GM23338 (cell line): Measurements from ENCODE around the gene MAN1C1. TPM values are rescaled to one million over a fixed set of nuclear protein-coding genes. Genes with fewer than 3 reads are reported as not detected.
A peak's percentile ranks its signal among the peaks of the same experiment; 100 is the strongest.

Experiments used
- ATAC-seq: fragments of 200-7000 bp; cut with Tn5 transposase; 3 replicates; pipeline ENCODE4 v1.9.1; 2020
- DNase-seq: peaks from one replicate; pipeline ENCODE4 v3.0.0-alpha.2; 2015; ENCODE audit warnings: low spot score
- H2AFZ ChIP-seq: fragments of 200-600 bp; sonication (generic); 2 replicates; pipeline ENCODE4 v1.8.0; 2016; ENCODE audit warnings: antibody characterized with exemption, mild to moderate bottlenecking, moderate library complexity
- H3F3A ChIP-seq: fragments of 200-600 bp; sonication (generic); replicated peaks from 2 replicates; pipeline ENCODE4 v1.8.0; 2017; ENCODE audit warnings: antibody characterized with exemption, mixed run types, low read depth
- H3K27ac ChIP-seq: fragments of 200-600 bp; sonication (generic); 2 replicates; pipeline ENCODE4 v1.6.1; 2016; ENCODE audit warnings: low read depth
- H3K27me3 ChIP-seq: fragments of 200-600 bp; sonication (generic); 2 replicates; pipeline ENCODE4 v1.8.0; 2016; ENCODE audit warnings: mild to moderate bottlenecking, mixed run types, moderate library complexity; ENCODE audit not compliant: insufficient read depth
- H3K36me3 ChIP-seq: fragments of 200-600 bp; sonication (generic); 2 replicates; pipeline ENCODE4 v1.8.0; 2016; ENCODE audit warnings: mild to moderate bottlenecking; ENCODE audit not compliant: insufficient read depth
- H3K4me1 ChIP-seq: fragments of 200-600 bp; sonication (generic); 2 replicates; pipeline ENCODE4 v1.8.0; 2016; ENCODE audit warnings: mild to moderate bottlenecking, moderate library complexity; ENCODE audit not compliant: insufficient read depth
- H3K4me2 ChIP-seq: fragments of 200-600 bp; sonication (generic); 2 replicates; pipeline ENCODE4 v1.7.1; 2017; ENCODE audit warnings: mixed run types
- H3K4me3 ChIP-seq: fragments of 200-600 bp; sonication (generic); 2 replicates; pipeline ENCODE4 v1.6.1; 2016; ENCODE audit warnings: mixed run types
- H3K79me2 ChIP-seq: fragments of 200-600 bp; sonication (generic); replicated peaks from 2 replicates; pipeline ENCODE4 v1.8.0; 2017; ENCODE audit warnings: mild to moderate bottlenecking; ENCODE audit not compliant: insufficient read depth
- H3K9me2 ChIP-seq: fragments of 200-600 bp; sonication (generic); 2 replicates; pipeline ENCODE4 v1.8.0; 2017; ENCODE audit not compliant: insufficient read depth
- H4K20me1 ChIP-seq: fragments of 200-600 bp; sonication (generic); replicated peaks from 2 replicates; pipeline ENCODE4 v1.8.0; 2017; ENCODE audit warnings: mild to moderate bottlenecking; ENCODE audit not compliant: insufficient read depth
- H3K27ac Mint-ChIP-seq: 2 replicates; pipeline ENCODE4 v1.8.0; 2020; ENCODE audit warnings: inconsistent platforms, mild to moderate bottlenecking, moderate library complexity, mixed read lengths
- H3K27me3 Mint-ChIP-seq: 3 replicates; pipeline ENCODE4 v1.8.0; 2022; ENCODE audit warnings: low read depth, mild to moderate bottlenecking, moderate library complexity, mixed read lengths, inconsistent platforms; ENCODE audit not compliant: insufficient read depth, poor library complexity
- H3K36me3 Mint-ChIP-seq: 3 replicates; pipeline ENCODE4 v1.8.0; 2021; ENCODE audit warnings: low read depth, mild to moderate bottlenecking, inconsistent platforms, moderate library complexity, mixed read lengths
- H3K4me1 Mint-ChIP-seq: 3 replicates; pipeline ENCODE4 v1.8.0; 2020; ENCODE audit warnings: mild to moderate bottlenecking, inconsistent platforms, mixed read lengths
- H3K4me3 Mint-ChIP-seq: 3 replicates; pipeline ENCODE4 v1.8.0; 2021; ENCODE audit warnings: moderate library complexity, mild to moderate bottlenecking, inconsistent platforms, mixed read lengths
- H3K9me3 Mint-ChIP-seq: 3 replicates; pipeline ENCODE4 v1.8.0; 2020; ENCODE audit warnings: moderate library complexity, mild to moderate bottlenecking, inconsistent platforms, mixed read lengths
- CREB1 ChIP-seq: fragments of 250-450 bp; sonication (Bioruptor Pico); IDR thresholded peaks from 2 replicates; pipeline ENCODE4 v1.5.0; 2020; ENCODE audit warnings: low read depth, mild to moderate bottlenecking, moderate library complexity
- EZH2phosphoT487 ChIP-seq: fragments of 200-600 bp; sonication (generic); IDR thresholded peaks from one replicate; pipeline ENCODE4 v1.8.1; 2018; ENCODE audit warnings: antibody characterized with exemption; ENCODE audit not compliant: unreplicated experiment
- NANOG ChIP-seq: IDR thresholded peaks from 2 replicates; pipeline ENCODE4 v1.6.1; 2016; ENCODE audit warnings: antibody characterized with exemption, borderline replicate concordance
- REST ChIP-seq: IDR thresholded peaks from one replicate; pipeline ENCODE4 v1.6.1; 2018; ENCODE audit warnings: antibody characterized with exemption; ENCODE audit not compliant: unreplicated experiment
- STAT1 ChIP-seq: IDR thresholded peaks from one replicate; pipeline ENCODE4 v1.6.1; 2016; ENCODE audit warnings: antibody characterized with exemption; ENCODE audit not compliant: unreplicated experiment
- ZNF462 ChIP-seq: fragments of 250-450 bp; sonication (Bioruptor Pico); IDR thresholded peaks from 2 replicates; pipeline ENCODE4 v1.5.0; 2020; ENCODE audit warnings: mild to moderate bottlenecking, moderate library complexity
- polyA plus RNA-seq: library from polyadenylated mRNA; unstranded; fragments of >200 nt; fragmentation: Nextera tagmentation; extraction: Ambion mirVana; gene quantifications from 2 replicates; pipeline ENCODE4 v1.2.1, GENCODE V29; 2016
- total RNA-seq: library from RNA; depleted of rRNA; stranded (reverse); fragments of >200 nt; shearing (Covaris generic); gene quantifications from 2 replicates; pipeline ENCODE4 v1.2.3, GENCODE V29; 2014

Gene MAN1C1
- total and polyA plus RNA-seq, 2 experiments from 2014 or later, result 5.4 to 13.6 TPM

- TF ChIP-seq ZNF462 (CRISPR knock-in tag) (no peak), NANOG (no peak)
Observed at GRCh38 chr1:25568834-25569596, 47.6 kb upstream of the MAN1C1 start (continued).

GRCh38 chr1:25569597-25570396 lies 46.8 kb upstream of the MAN1C1 start:
- DNase-seq (no peak), ATAC-seq (no peak)
- H3K27me3 Mint-ChIP-seq, result peaks cover 24% of the 10 kb centered on the region
- Histone ChIP-seq H3K9me2 (no peaks in the 10 kb centered on the region), H3K27ac (peak overlapping the region; percentile 14; the same call in 1 of the 2 replicates), H3F3A (no peaks in the 10 kb centered on the region), H4K20me1 (no peaks in the 10 kb centered on the region), H2AFZ (no peak overlapping the region), H3K27me3 (no peaks in the 10 kb centered on the region), H3K36me3 (no peaks in the 10 kb centered on the region), H3K4me3 (no peak overlapping the region), H3K4me1 (peaks cover 33% of the 10 kb centered on the region), H3K79me2 (no peaks in the 10 kb centered on the region), H3K4me2 (no peak overlapping the region)
- peaks cover 62% of the 10 kb centered on the region for H3K4me1 Mint-ChIP-seq
- no peaks in the 10 kb centered on the region; the same call in 2 of the 3 replicates for H3K36me3 Mint-ChIP-seq
- no peak overlapping the region for H3K4me3 Mint-ChIP-seq
- no peaks in the 10 kb centered on the region for H3K9me3 Mint-ChIP-seq
- H3K27ac Mint-ChIP-seq, result no peak overlapping the region
- no peak for TF ChIP-seq REST
- TF ChIP-seq STAT1, result no peak
- no peak for TF ChIP-seq CREB1 (CRISPR knock-in tag)
- TF ChIP-seq EZH2phosphoT487, result no peak
